Bronchus fibroblast of lung (primary cell): ENCODE data around the gene CIAO1. TPM values are rescaled to one million over a fixed set of nuclear protein-coding genes. Genes with fewer than 3 reads are reported as not detected.

ENCODE experiments used
- total RNA-seq: library from RNA; depleted of rRNA; stranded (reverse); fragments of >200 nt; gene quantifications from 2 replicates; pipeline ENCODE4 v1.2.3, GENCODE V29; 2015

The CIAO1 gene
- total RNA-seq, result 106 and 116 TPM in 2 replicates

DNA sequence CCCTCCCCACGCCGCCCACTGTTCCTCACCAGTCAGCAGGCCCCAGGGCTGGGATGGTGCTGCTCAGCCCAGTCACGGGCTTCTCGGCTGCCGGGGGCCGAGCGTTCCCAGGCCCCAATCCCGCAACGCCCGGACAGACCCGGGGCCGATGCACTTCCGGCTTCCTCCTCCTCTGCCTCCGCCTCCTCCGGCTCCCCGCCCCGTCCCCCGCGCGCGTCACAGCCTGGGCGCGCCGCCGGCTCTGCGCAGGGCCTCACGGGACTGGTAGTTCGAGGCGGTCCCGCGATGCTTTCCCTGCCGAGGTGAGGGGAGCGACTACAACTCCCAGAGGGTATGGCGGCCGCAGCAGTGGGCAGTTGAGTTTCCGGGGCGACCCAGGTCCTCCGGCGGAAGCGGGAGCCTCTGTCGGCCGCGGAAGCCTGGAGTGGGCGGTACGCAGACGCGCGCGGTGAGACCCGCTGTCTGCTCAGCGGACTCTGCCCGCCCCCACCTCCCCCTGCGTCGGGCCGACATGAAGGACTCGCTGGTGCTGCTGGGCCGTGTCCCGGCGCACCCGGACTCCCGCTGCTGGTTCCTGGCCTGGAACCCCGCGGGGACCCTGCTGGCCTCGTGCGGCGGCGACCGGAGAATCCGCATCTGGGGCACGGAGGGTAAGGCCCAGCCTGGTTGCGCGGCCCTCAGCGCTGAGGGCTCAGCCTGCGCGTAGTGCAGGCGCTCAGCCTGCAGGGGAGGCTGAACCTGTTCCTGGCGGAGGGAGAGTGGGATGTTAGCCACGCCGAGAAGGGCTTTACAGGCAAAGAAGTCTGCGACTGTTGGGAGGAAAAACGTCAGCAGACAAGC, at the start of gene CIAO1, which contains the start of gene TMEM127:
Gene CIAO1 (plus strand): TSS at position 386 of the 840 bp plus-strand sequence. CDS start 126 bp downstream, at position 512.
Gene TMEM127 (minus strand): TSS at position 158 of the 840 bp plus-strand sequence. CDS start 616 bp downstream, outside the sequence.

DNA sequence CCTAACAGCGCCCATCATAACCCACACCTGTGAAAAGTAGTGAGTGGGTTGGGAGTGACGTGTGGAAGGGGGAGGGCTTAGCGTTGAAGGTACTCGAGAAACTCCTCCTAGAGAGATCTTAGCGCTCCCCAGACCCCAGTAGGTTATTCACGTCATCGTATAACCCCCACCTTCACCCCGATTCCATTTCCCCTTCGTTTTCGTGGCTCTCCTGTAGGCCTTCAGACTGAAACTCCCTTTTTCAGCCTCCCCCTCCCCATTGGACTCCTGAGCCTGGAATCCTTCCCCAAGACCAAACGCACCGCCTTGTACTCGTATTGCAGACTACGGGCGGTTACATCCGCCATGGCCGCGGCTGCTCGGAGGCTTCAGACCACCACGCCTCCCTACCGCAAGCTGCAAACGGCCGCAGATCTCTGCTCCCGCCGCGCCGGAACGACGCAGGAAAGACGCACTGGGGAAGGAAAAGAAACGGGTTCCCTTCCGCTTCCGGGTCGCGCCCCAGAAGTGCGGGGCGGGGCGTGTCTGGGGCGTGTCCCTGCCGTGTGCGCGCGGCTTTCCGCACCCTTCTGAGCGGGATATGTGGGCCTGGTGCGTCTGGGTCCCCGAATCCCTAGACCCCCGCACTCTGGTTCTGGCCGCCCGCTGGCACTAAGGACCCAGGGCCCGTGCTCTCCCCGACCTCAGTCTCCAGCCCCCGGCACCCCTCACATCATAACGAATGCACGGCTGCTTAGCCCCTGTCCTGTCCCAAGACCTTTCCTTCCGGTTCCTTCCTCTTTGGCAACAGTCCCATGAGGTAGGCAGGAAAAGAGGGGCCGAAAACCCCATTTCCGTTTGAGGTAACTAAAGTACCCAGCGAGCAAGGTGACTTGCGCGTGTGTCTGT, 39.3 kb downstream of the CIAO1 start, which contains the start of gene SNRNP200:
Gene SNRNP200 (minus strand): TSS at position 456 of the 888 bp plus-strand sequence. CDS start 109 bp downstream, at position 347.

Other genes with a start within 250 kb of the CIAO1 start
- gene GPAT2, start 231.3 kb upstream of the CIAO1 start, total RNA-seq, result 2.4 and 2.5 TPM in 2 replicates
- gene ADRA2B, start 149.7 kb upstream of the CIAO1 start, total RNA-seq, result not detected in 2 replicates
- gene ASTL, start 127.7 kb upstream of the CIAO1 start, total RNA-seq, result not detected in 2 replicates
- gene DUSP2, start 120.8 kb upstream of the CIAO1 start, total RNA-seq, result 1.0 and 1.2 TPM in 2 replicates
- gene STARD7, start 57.4 kb upstream of the CIAO1 start, total RNA-seq, result 78.0 and 89.3 TPM in 2 replicates
- gene TMEM127, start 228 bp upstream of the CIAO1 start, total RNA-seq, result 19.6 and 21.9 TPM in 2 replicates
- 60.5 and 65.0 TPM in 2 replicates for gene SNRNP200, start 39.3 kb downstream of the CIAO1 start, total RNA-seq
- 3.7 and 4.2 TPM in 2 replicates for gene ITPRIPL1, start 59.1 kb downstream of the CIAO1 start, total RNA-seq
- 41.9 and 42.2 TPM in 2 replicates for gene NCAPH, start 69.5 kb downstream of the CIAO1 start, total RNA-seq
- not detected in 2 replicates for gene NEURL3, start 239.1 kb downstream of the CIAO1 start, total RNA-seq